Hepatocyte (in vitro differentiated cells): ENCODE measurements around the gene TNFSF13B. TPM values are rescaled to one million over a fixed set of nuclear protein-coding genes. Genes with fewer than 3 reads are reported as not detected.

Source experiments
- DNase-seq: peaks from one replicate; pipeline ENCODE4 v3.0.0-alpha.2; 2016; ENCODE audit warnings: low spot score
- H2AFZ ChIP-seq: fragments of 200-600 bp; sonication (generic); 2 replicates; pipeline ENCODE4 v1.6.0; 2016; ENCODE audit warnings: antibody characterized with exemption, mild to moderate bottlenecking
- H3K27ac ChIP-seq: fragments of 200-600 bp; sonication (generic); 2 replicates; pipeline ENCODE4 v1.5.1; 2016; ENCODE audit warnings: mild to moderate bottlenecking
- H3K27me3 ChIP-seq: fragments of 200-600 bp; sonication (generic); 2 replicates; pipeline ENCODE4 v1.6.1; 2016
- H3K36me3 ChIP-seq: fragments of 200-600 bp; sonication (generic); replicated peaks from 2 replicates; pipeline ENCODE4 v1.5.1; 2016; ENCODE audit warnings: low read depth; ENCODE audit not compliant: insufficient read depth
- H3K4me1 ChIP-seq: fragments of 200-600 bp; sonication (generic); 2 replicates; pipeline ENCODE4 v1.5.1; 2016; ENCODE audit warnings: mild to moderate bottlenecking, moderate library complexity; ENCODE audit not compliant: insufficient read depth
- H3K4me2 ChIP-seq: fragments of 200-600 bp; sonication (generic); 2 replicates; pipeline ENCODE4 v1.6.0; 2016
- H3K4me3 ChIP-seq: fragments of 200-600 bp; sonication (generic); 2 replicates; pipeline ENCODE4 v1.5.1; 2016; ENCODE audit warnings: mild to moderate bottlenecking
- H3K79me2 ChIP-seq: fragments of 200-600 bp; sonication (generic); 2 replicates; pipeline ENCODE4 v1.6.0; 2017; ENCODE audit warnings: mild to moderate bottlenecking
- H3K9me2 ChIP-seq: fragments of 200-600 bp; sonication (generic); replicated peaks from 2 replicates; pipeline ENCODE4 v1.6.0; 2017; ENCODE audit warnings: mild to moderate bottlenecking; ENCODE audit not compliant: insufficient read depth
- H3K9me3 ChIP-seq: fragments of 200-600 bp; sonication (generic); 2 replicates; pipeline ENCODE4 v1.5.1; 2016; ENCODE audit warnings: low read depth, mild to moderate bottlenecking
- H4K20me1 ChIP-seq: fragments of 200-600 bp; sonication (generic); 2 replicates; pipeline ENCODE4 v1.6.0; 2016; ENCODE audit warnings: mild to moderate bottlenecking; ENCODE audit not compliant: insufficient read depth, poor library complexity, severe bottlenecking
- EZH2 ChIP-seq: fragments of 200-600 bp; sonication (generic); IDR thresholded peaks from 2 replicates; pipeline ENCODE4 v1.6.1; 2016; ENCODE audit warnings: antibody characterized with exemption, mild to moderate bottlenecking, borderline replicate concordance
- EZH2phosphoT487 ChIP-seq: fragments of 200-600 bp; sonication (generic); IDR thresholded peaks from one replicate; pipeline ENCODE4 v1.6.1; 2018; ENCODE audit warnings: antibody characterized with exemption, mild to moderate bottlenecking, low read depth, moderate library complexity; ENCODE audit not compliant: unreplicated experiment, severe bottlenecking
- WGBS: methylation state at CpG from one replicate; pipeline ENCODE4 v1.1.6; 2016; ENCODE audit warnings: low lambda C conversion rate; ENCODE audit errors: missing lambda C conversion rate; 5-methylcytosine and 5-hydroxymethylcytosine counted together
- polyA plus RNA-seq: library from polyadenylated mRNA; unstranded; fragments of >200 nt; fragmentation: Nextera tagmentation; extraction: Ambion mirVana; gene quantifications from 2 replicates; pipeline ENCODE4 v1.2.1, GENCODE V29; 2016
- total RNA-seq: library from RNA; depleted of rRNA; stranded (reverse); fragments of >200 nt; gene quantifications from 2 replicates; pipeline ENCODE4 v1.2.3, GENCODE V29; 2014
- TF ChIP-seq, protein P1 (sequence below): fragments of 200-600 bp; sonication (generic); IDR thresholded peaks from 2 replicates; pipeline ENCODE4 v1.5.1; 2016; ENCODE audit warnings: antibody characterized with exemption, mild to moderate bottlenecking; ENCODE audit not compliant: poor library complexity

TNFSF13B gene
- total and polyA plus RNA-seq, 2 experiments from 2014 or later, result 0.97 to 1.6 TPM

DNA sequence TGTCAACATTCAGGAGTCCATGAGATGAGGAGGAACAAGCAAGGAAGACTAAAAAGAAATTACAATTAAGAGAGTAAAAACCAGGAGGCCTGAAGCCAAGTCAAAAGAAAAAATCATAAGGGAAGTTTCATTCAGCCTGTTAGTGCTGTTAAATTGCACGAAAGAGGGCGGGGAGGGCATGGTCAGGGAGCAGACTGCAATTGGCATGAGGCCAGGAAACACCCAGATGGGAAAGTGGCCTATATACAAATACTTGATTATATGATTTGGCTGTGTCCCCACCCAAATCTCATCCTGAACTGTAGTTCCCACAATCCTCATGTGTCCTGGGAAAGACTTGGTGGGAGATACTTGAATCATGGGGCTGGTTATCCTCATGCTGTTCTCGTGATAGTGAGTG lies 43.9 kb downstream of the TNFSF13B start:
- 84% methylated on average over 3 of the region's 3 CpGs for WGBS
- no peak overlapping the region for H2AFZ ChIP-seq
- H3K36me3 ChIP-seq, result no peaks in the 10 kb centered on the region
- no peaks in the 10 kb centered on the region for H3K9me2 ChIP-seq
- H4K20me1 ChIP-seq, result no peaks in the 10 kb centered on the region
- H3K27ac ChIP-seq, result no peak overlapping the region
- no peak overlapping the region for H3K4me2 ChIP-seq
- H3K9me3 ChIP-seq, result no peaks in the 10 kb centered on the region
- no peaks in the 10 kb centered on the region for H3K4me1 ChIP-seq
- no peaks in the 10 kb centered on the region for H3K27me3 ChIP-seq
- DNase-seq, result no peak
- no peaks in the 10 kb centered on the region for H3K79me2 ChIP-seq
- H3K4me3 ChIP-seq, result no peak overlapping the region
- no peak for TF ChIP-seq EZH2phosphoT487
- TF ChIP-seq, protein P1, sequence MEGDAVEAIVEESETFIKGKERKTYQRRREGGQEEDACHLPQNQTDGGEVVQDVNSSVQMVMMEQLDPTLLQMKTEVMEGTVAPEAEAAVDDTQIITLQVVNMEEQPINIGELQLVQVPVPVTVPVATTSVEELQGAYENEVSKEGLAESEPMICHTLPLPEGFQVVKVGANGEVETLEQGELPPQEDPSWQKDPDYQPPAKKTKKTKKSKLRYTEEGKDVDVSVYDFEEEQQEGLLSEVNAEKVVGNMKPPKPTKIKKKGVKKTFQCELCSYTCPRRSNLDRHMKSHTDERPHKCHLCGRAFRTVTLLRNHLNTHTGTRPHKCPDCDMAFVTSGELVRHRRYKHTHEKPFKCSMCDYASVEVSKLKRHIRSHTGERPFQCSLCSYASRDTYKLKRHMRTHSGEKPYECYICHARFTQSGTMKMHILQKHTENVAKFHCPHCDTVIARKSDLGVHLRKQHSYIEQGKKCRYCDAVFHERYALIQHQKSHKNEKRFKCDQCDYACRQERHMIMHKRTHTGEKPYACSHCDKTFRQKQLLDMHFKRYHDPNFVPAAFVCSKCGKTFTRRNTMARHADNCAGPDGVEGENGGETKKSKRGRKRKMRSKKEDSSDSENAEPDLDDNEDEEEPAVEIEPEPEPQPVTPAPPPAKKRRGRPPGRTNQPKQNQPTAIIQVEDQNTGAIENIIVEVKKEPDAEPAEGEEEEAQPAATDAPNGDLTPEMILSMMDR, result no peak
- no peak for TF ChIP-seq EZH2

DNA sequence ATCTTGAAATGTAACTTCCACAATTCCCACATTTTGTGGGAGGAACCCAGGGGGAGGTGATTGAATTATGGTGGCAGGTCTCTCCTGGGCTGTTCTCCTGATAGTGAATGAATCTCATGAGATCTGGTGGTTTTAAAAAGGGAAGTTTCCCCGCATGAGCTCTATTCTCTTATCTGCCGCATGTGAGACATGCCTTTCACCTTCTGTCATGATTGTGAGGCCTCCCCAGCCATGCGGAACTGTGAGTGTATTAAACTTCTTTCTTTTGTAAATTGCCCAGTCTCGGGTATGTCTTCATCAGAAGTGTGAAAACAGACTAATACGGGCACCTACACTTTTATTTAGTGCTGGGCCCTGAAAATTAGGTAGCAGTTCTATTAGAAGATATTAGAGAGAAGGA lies 45.8 kb downstream of the TNFSF13B start:
- DNase-seq, result no peak
- Histone ChIP-seq H4K20me1 (no peaks in the 10 kb centered on the region), H3K9me2 (no peaks in the 10 kb centered on the region), H2AFZ (no peak overlapping the region), H3K4me2 (no peak overlapping the region), H3K4me3 (no peak overlapping the region), H3K4me1 (no peaks in the 10 kb centered on the region), H3K27me3 (no peaks in the 10 kb centered on the region), H3K27ac (no peak overlapping the region), H3K9me3 (no peaks in the 10 kb centered on the region), H3K79me2 (no peaks in the 10 kb centered on the region), H3K36me3 (no peaks in the 10 kb centered on the region)
- TF ChIP-seq EZH2 (no peak), EZH2phosphoT487 (no peak)
- TF ChIP-seq, protein P1, result no peak
- 78% methylated on average over 5 of the region's 5 CpGs for WGBS

DNA sequence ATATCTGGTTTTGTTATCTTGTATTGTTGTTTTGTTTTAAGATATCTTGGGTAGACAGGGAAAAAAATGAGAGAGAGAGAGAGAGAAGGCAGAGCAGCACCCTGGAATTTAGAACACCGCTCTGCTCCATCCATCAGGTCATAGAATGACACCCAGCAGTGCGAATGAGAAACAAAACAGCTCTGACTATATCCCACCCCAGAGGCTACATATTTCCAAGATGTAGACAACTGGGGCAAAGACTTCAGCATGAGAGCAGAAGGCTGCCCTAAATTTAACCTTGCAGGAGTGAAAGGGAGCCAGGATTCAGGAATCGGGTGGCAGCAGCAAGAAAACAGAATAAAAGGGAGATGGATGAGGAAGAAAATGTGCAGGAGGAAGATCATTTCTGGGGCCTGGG lies 46.5 kb downstream of the TNFSF13B start:
- Histone ChIP-seq H3K27me3 (no peaks in the 10 kb centered on the region), H2AFZ (no peak overlapping the region), H3K4me1 (no peaks in the 10 kb centered on the region), H3K4me2 (no peak overlapping the region), H3K36me3 (no peaks in the 10 kb centered on the region), H3K79me2 (no peaks in the 10 kb centered on the region), H3K9me3 (no peaks in the 10 kb centered on the region), H3K27ac (no peak overlapping the region), H3K4me3 (no peak overlapping the region), H4K20me1 (no peaks in the 10 kb centered on the region), H3K9me2 (no peaks in the 10 kb centered on the region)
- DNase-seq, result no peak
- no peak for TF ChIP-seq EZH2phosphoT487
- TF ChIP-seq, protein P1, result no peak
- TF ChIP-seq EZH2, result no peak
- WGBS, result 89% methylated on average over 3 of the region's 3 CpGs

DNA sequence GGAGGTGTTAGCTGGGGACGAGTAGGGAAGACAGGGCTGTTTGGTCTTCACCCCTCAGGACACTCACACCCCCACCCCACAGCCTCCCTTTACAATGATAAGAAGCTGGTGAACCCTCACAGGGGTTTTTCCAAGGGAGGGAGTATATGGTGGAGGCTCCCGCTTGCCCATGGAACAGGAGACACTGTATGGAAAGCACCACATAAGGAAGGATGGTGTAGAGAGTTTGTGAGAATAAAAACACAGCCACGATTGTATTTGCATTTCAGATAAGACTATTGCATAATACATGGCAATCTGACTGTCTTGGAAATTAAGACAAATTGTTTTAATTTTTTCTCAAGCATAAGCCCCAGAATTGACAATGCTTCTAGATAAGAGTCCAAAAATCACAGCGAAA lies 46.9 kb downstream of the TNFSF13B start:
- Histone ChIP-seq H3K4me2 (no peak overlapping the region), H3K4me3 (no peak overlapping the region), H3K79me2 (no peaks in the 10 kb centered on the region), H2AFZ (no peak overlapping the region), H3K36me3 (no peaks in the 10 kb centered on the region), H3K27me3 (no peaks in the 10 kb centered on the region), H3K9me2 (no peaks in the 10 kb centered on the region), H3K4me1 (no peaks in the 10 kb centered on the region), H3K27ac (no peak overlapping the region), H4K20me1 (no peaks in the 10 kb centered on the region), H3K9me3 (no peaks in the 10 kb centered on the region)
- 81% methylated on average over 4 of the region's 4 CpGs for WGBS
- TF ChIP-seq EZH2 (no peak), EZH2phosphoT487 (no peak)
- TF ChIP-seq, protein P1, result no peak
- no peak for DNase-seq
